HepG2 (cell line): ENCODE data around the gene TAL2. TPM values are rescaled to one million over a fixed set of nuclear protein-coding genes. Genes with fewer than 3 reads are reported as not detected.

Source experiments
- ATAC-seq: fragments of 200-7000 bp; cut with Tn5 transposase; 3 replicates; pipeline ENCODE4 v1.9.1; 2020; ENCODE audit warnings: mild to moderate bottlenecking, moderate library complexity
- BruUV-seq: library from RNA; stranded (reverse); fragments of 400-500 nt; replicated peaks from 2 replicates; lab custom pipeline; 2021; lab: Mats Ljungman, UMichigan
- CTCF ChIA-PET: fragments of 300-600 bp; formaldehyde crosslinking; extraction: SDS; loops from one replicate; lab custom pipeline; 2021; ENCODE audit warnings: low total read pairs, inconsistent platforms, low intra/inter-chr PET ratio; lab: Yijun Ruan, JAX
- POLR2A ChIA-PET: fragments of 350-600 bp; sonication (Branson Sonifier 250); formaldehyde crosslinking; loops from one replicate; lab custom pipeline; 2020; ENCODE audit warnings: antibody characterized with exemption, inconsistent platforms; lab: Yijun Ruan, JAX
- DNase-seq: peaks from one replicate; pipeline ENCODE4 v3.0.0-alpha.2; 2015; ENCODE audit warnings: low spot score
- FAIRE-seq: peaks from 3 replicates; lab custom pipeline; 2011; peaks lifted over from hg19 to GRCh38; lab: Jason Lieb, UNC
- H2AFZ ChIP-seq: one replicate; pipeline ENCODE4 v1.6.1; 2011; ENCODE audit warnings: low read length, inconsistent platforms
- H3K27ac ChIP-seq: fragments of 300-600 bp; 3 replicates; pipeline ENCODE4 v1.8.0; 2011; ENCODE audit warnings: mixed run types, mild to moderate bottlenecking, mixed read lengths, low read length, inconsistent platforms; ENCODE audit not compliant: insufficient read depth; ENCODE audit errors: extremely low read length
- H3K27me3 ChIP-seq, 2 experiments: fragments of 200-600 bp in 1 of 2; 2 replicates in 1 of 2; 3 replicates in 1 of 2; pipeline versions ENCODE4 v1.6.0 to v1.8.0; 2011; ENCODE audit warnings: low read length in 2 of 2, mild to moderate bottlenecking in 2 of 2, moderate library complexity in 2 of 2, inconsistent platforms in 1 of 2; ENCODE audit not compliant: insufficient read depth in 2 of 2, control insufficient read depth in 1 of 2
- H3K36me3 ChIP-seq, 2 experiments: fragments of 200-600 bp in 1 of 2; replicated peaks in 1 of 2; 2 replicates in 1 of 2; 3 replicates in 1 of 2; pipeline versions ENCODE4 v1.5.1 to v1.8.0; 2011; ENCODE audit warnings: low read length in 2 of 2, inconsistent platforms in 1 of 2; ENCODE audit not compliant: insufficient read depth in 2 of 2, control insufficient read depth in 1 of 2
- H3K4me1 ChIP-seq: 2 replicates; pipeline ENCODE4 v1.5.1; 2012; ENCODE audit warnings: low read length, inconsistent platforms; ENCODE audit not compliant: insufficient read depth
- H3K4me2 ChIP-seq: 2 replicates; pipeline ENCODE4 v1.6.0; 2011; ENCODE audit warnings: low read depth, low read length, inconsistent platforms
- H3K4me3 ChIP-seq, 3 experiments: fragments of 200-600 bp in 1 of 3; sonication (generic), shearing (Covaris generic) in 1 of 3; replicated peaks in 1 of 3; 2 replicates each; pipeline ENCODE4 v1.5.1; 2011 to 2016; ENCODE audit warnings: low read length in 3 of 3, inconsistent platforms in 2 of 3, low read depth in 2 of 3, mild to moderate bottlenecking in 2 of 3, control low read depth in 1 of 3, mixed read lengths in 1 of 3; ENCODE audit not compliant: insufficient read depth in 1 of 3
- H3K79me2 ChIP-seq: one replicate; pipeline ENCODE4 v1.6.1; 2011; ENCODE audit warnings: low read length, inconsistent platforms; ENCODE audit not compliant: insufficient read depth
- H3K9ac ChIP-seq: 2 replicates; pipeline ENCODE4 v1.6.0; 2011; ENCODE audit warnings: mild to moderate bottlenecking, low read depth, low read length, inconsistent platforms; ENCODE audit not compliant: insufficient read depth
- H3K9me3 ChIP-seq: 2 replicates; pipeline ENCODE4 v1.5.1; 2012; ENCODE audit warnings: mild to moderate bottlenecking, low read length
- H4K20me1 ChIP-seq: 2 replicates; pipeline ENCODE4 v1.6.0; 2011; ENCODE audit warnings: inconsistent platforms, mild to moderate bottlenecking, low read length, moderate library complexity; ENCODE audit not compliant: insufficient read depth
- CHCHD3 ChIP-seq: sonication (generic); formaldehyde crosslinking; IDR thresholded peaks from 2 replicates; pipeline ENCODE4 v1.8.0; 2022; ENCODE audit warnings: mild to moderate bottlenecking, missing genetic modification reagents, moderate library complexity
- ELF3 ChIP-seq: IDR thresholded peaks from 2 replicates; pipeline ENCODE4 v1.6.1; 2016; ENCODE audit warnings: missing genetic modification reagents, missing compliant biosample characterization
- FOSL2 ChIP-seq: sonication (generic); formaldehyde crosslinking; IDR thresholded peaks from 2 replicates; pipeline ENCODE4 v1.4.0; 2020; ENCODE audit warnings: missing genetic modification reagents
- GTF3A ChIP-seq: sonication (generic); formaldehyde crosslinking; conservative IDR thresholded peaks from 2 replicates; pipeline ENCODE4 v1.4.0; 2020; ENCODE audit warnings: mild to moderate bottlenecking, missing genetic modification reagents
- GZF1 ChIP-seq: sonication (generic); formaldehyde crosslinking; IDR thresholded peaks from 2 replicates; pipeline ENCODE4 v1.5.1; 2020; ENCODE audit warnings: mild to moderate bottlenecking, missing genetic modification reagents
- KAT8 ChIP-seq: IDR thresholded peaks from 2 replicates; pipeline ENCODE4 v1.6.1; 2016; ENCODE audit warnings: missing genetic modification reagents, missing compliant biosample characterization
- NFE2L1 ChIP-seq: sonication (generic); formaldehyde crosslinking; IDR thresholded peaks from 2 replicates; pipeline ENCODE4 v1.4.0; 2020; ENCODE audit warnings: missing genetic modification reagents, mild to moderate bottlenecking, borderline replicate concordance
- PPARG ChIP-seq: conservative IDR thresholded peaks from 2 replicates; pipeline ENCODE4 v1.6.1; 2016; ENCODE audit warnings: missing biosample characterization, missing genetic modification reagents
- RFXANK ChIP-seq: IDR thresholded peaks from 2 replicates; pipeline ENCODE4 v1.6.1; 2016
- ZFP91 ChIP-seq: sonication (generic); formaldehyde crosslinking; IDR thresholded peaks from 2 replicates; pipeline ENCODE4 v1.9.0; 2022; ENCODE audit warnings: missing genetic modification reagents, mild to moderate bottlenecking, borderline replicate concordance
- ZKSCAN8 ChIP-seq: IDR thresholded peaks from 2 replicates; pipeline ENCODE4 v1.6.1; 2016; ENCODE audit warnings: borderline replicate concordance, missing genetic modification reagents, missing compliant biosample characterization
- ZNF414 ChIP-seq: sonication (generic); formaldehyde crosslinking; IDR thresholded peaks from 2 replicates; pipeline ENCODE4 v1.5.0; 2020; ENCODE audit warnings: missing genetic modification reagents
- ZNF510 ChIP-seq: sonication (generic); formaldehyde crosslinking; IDR thresholded peaks from 2 replicates; pipeline ENCODE4 v1.4.0; 2020; ENCODE audit warnings: low read depth, mild to moderate bottlenecking, missing genetic modification reagents
- ZNF550 ChIP-seq: sonication (generic); formaldehyde crosslinking; IDR thresholded peaks from 2 replicates; pipeline ENCODE4 v1.4.0; 2020; ENCODE audit warnings: mild to moderate bottlenecking, missing genetic modification reagents, borderline replicate concordance
- ZNF570 ChIP-seq: sonication (generic); formaldehyde crosslinking; IDR thresholded peaks from 2 replicates; pipeline ENCODE4 v1.4.0; 2020; ENCODE audit warnings: mild to moderate bottlenecking, missing genetic modification reagents, borderline replicate concordance
- ZNF598 ChIP-seq: sonication (generic); formaldehyde crosslinking; IDR thresholded peaks from 2 replicates; pipeline ENCODE4 v1.5.1; 2020; ENCODE audit warnings: mild to moderate bottlenecking, missing genetic modification reagents, borderline replicate concordance
- WGBS: methylation state at CpG from one replicate; pipeline ENCODE4 v1.1.6; 2017; ENCODE audit warnings: low lambda C conversion rate; 5-methylcytosine and 5-hydroxymethylcytosine counted together
- in situ Hi-C: cut with HindIII; loops from 2 replicates; pipeline ENCODE4 v1.10.0; 2017; ENCODE audit warnings: low pct_unique_long_range_greater_than_20kb; ENCODE audit not compliant: extremely low pct_ligation_motif_present
- intact Hi-C: fragments of 100-400 bp; cut with micrococcal nuclease; formaldehyde crosslinking; loops from one replicate; pipeline ENCODE4 v1.10.0; 2022; ENCODE audit not compliant: unreplicated experiment
- polyA plus RNA-seq, 8 experiments: library from polyadenylated mRNA; depleted of rRNA in 3 of 8; stranded (reverse) in 7 of 8; unstranded in 1 of 8; fragments of >200 nt; fragmentation: Illumina TruSeq in 4 of 8; extraction: Trizol in 4 of 8; gene quantifications; 2 replicates each; pipeline versions ENCODE4 v1.2.1 to v1.2.3, GENCODE V29; 2011 to 2016; ENCODE audit warnings: low read depth in 4 of 8, missing spikeins in 1 of 8, mixed read lengths in 1 of 8; ENCODE audit not compliant: insufficient read depth in 1 of 8
- total RNA-seq, 5 experiments: library from RNA; depleted of rRNA; stranded (reverse); fragments of >200 nt; fragmentation: Illumina TruSeq; extraction: Trizol; gene quantifications; 2 replicates each; pipeline ENCODE4 v1.2.3, GENCODE V29; 2016; ENCODE audit warnings: low read depth in 1 of 5

The TAL2 gene
- total and polyA plus RNA-seq, 2 of the 13 experiments (the other 11 are each of a cell fraction or from before 2014, with no cell fraction given), result 0.22 TPM; not detected in 1

- TF ChIP-seq ZNF414 (CRISPR knock-in tag), result no peak
- no peak for TF ChIP-seq RFXANK (CRISPR knock-in tag)
- TF ChIP-seq KAT8, result no peak
- no peak for TF ChIP-seq ELF3 (CRISPR knock-in tag)
Observed at GRCh38 chr9:105681313-105681712, 19.1 kb downstream of the TAL2 start (continued).

- Histone ChIP-seq H2AFZ (no peak overlapping the region), H3K9me3 (no peaks in the 10 kb centered on the region), H3K4me3 (no peak overlapping the region), H3K4me2 (no peak overlapping the region), H3K4me1 (peaks cover 30% of the 10 kb centered on the region), H3K9ac (no peak overlapping the region), H4K20me1 (no peaks in the 10 kb centered on the region), H3K27ac (no peak overlapping the region), H3K79me2 (no peaks in the 10 kb centered on the region), H3K36me3 (no peaks in the 10 kb centered on the region), H3K27me3 (no peaks in the 10 kb centered on the region; a peak in 1 of 5 replicates)
- in situ Hi-C loops (no loop called here), intact Hi-C loops (no loop called here)
- TF ChIP-seq ZKSCAN8 (CRISPR knock-in tag), result no peak
- TF ChIP-seq PPARG, result no peak
- ChIA-PET CTCF (no interaction called here), POLR2A (interaction anchor here (2.1 kb wide), 1 partner anchor 13 kb away, joined by 5 read pairs; the partner anchor contains the start of gene TMEM38B)
- WGBS, result 94% methylated on average over 1 of the region's 1 CpG
- no TSS peak for BruUV-seq
- ATAC-seq, result no peak
- no peak for FAIRE-seq
- DNase-seq, result no peak
Observed at GRCh38 chr9:105681724-105682123, 19.5 kb downstream of the TAL2 start.

- ATAC-seq (no peak), FAIRE-seq (no peak), DNase-seq (no peak)
- no TSS peak for BruUV-seq
- in situ Hi-C loops, result no loop called here
- H3K79me2 ChIP-seq, result no peaks in the 10 kb centered on the region
- no peak overlapping the region for H2AFZ ChIP-seq
- no peak overlapping the region for H3K9ac ChIP-seq
- no peaks in the 10 kb centered on the region for H3K27me3 ChIP-seq
- H4K20me1 ChIP-seq, result no peaks in the 10 kb centered on the region
- ChIA-PET POLR2A (no interaction called here), CTCF (no interaction called here)
- no peaks in the 10 kb centered on the region for H3K36me3 ChIP-seq
- WGBS, result 0% methylated on average over 1 of the region's 1 CpG
- no peak overlapping the region for H3K4me3 ChIP-seq
- no peak overlapping the region for H3K27ac ChIP-seq
- no peak overlapping the region for H3K4me2 ChIP-seq
- H3K4me1 ChIP-seq, result peaks cover 21% of the 10 kb centered on the region
- no peaks in the 10 kb centered on the region for H3K9me3 ChIP-seq
- intact Hi-C loops, result no loop called here
- TF ChIP-seq FOSL2 (CRISPR knock-in tag) (no peak), NFE2L1 (CRISPR knock-in tag) (no peak), ZFP91 (CRISPR knock-in tag) (no peak), ZNF598 (no peak), ZNF550 (CRISPR knock-in tag) (no peak), ZNF510 (CRISPR knock-in tag) (no peak), GZF1 (CRISPR knock-in tag) (no peak), GTF3A (CRISPR knock-in tag) (no peak), ZNF570 (no peak), CHCHD3 (CRISPR knock-in tag) (no peak)
Observed at GRCh38 chr9:105683688-105684275, 21.5 kb downstream of the TAL2 start.
